Peyer's patch (tissue), 4 donors: ENCODE measurements around the gene SYNDIG1L.

ENCODE experiments used
- POLR2A ChIP-seq, 2 donors: fragments of 450-650 bp; IDR thresholded peaks; one replicate each; pipeline ENCODE4 v1.5.1; 2017; ENCODE audit warnings: antibody characterized with exemption in 2 of 2, mild to moderate bottlenecking in 2 of 2, moderate library complexity in 2 of 2
- TF ChIP-seq, protein P1 (sequence below), 6 experiments: fragments of 450-650 bp in 4 of 6; fragments of 200-600 bp in 2 of 6; sonication (generic) in 1 of 6; IDR thresholded peaks; one replicate each; pipeline ENCODE4 v1.5.1; 2017 to 2019; ENCODE audit warnings: antibody characterized with exemption in 6 of 6, mild to moderate bottlenecking in 3 of 6, moderate library complexity in 1 of 6

GRCh38 chr14:74394549-74394948, 31.5 kb downstream of the SYNDIG1L start:
- TF ChIP-seq, protein P1, sequence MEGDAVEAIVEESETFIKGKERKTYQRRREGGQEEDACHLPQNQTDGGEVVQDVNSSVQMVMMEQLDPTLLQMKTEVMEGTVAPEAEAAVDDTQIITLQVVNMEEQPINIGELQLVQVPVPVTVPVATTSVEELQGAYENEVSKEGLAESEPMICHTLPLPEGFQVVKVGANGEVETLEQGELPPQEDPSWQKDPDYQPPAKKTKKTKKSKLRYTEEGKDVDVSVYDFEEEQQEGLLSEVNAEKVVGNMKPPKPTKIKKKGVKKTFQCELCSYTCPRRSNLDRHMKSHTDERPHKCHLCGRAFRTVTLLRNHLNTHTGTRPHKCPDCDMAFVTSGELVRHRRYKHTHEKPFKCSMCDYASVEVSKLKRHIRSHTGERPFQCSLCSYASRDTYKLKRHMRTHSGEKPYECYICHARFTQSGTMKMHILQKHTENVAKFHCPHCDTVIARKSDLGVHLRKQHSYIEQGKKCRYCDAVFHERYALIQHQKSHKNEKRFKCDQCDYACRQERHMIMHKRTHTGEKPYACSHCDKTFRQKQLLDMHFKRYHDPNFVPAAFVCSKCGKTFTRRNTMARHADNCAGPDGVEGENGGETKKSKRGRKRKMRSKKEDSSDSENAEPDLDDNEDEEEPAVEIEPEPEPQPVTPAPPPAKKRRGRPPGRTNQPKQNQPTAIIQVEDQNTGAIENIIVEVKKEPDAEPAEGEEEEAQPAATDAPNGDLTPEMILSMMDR (IDR thresholded peaks at IDR 0.05) = no peak
- no peak for TF ChIP-seq POLR2A (IDR thresholded peaks at IDR 0.05)
